Kidney tubule cell (primary cell): Measurements from ENCODE around the gene RTCB.
A peak's percentile ranks its signal among the peaks of the same experiment; 100 is the strongest.
"Not testable (repeated sequence)": the region's sequence is repeated elsewhere in the genome, so short reads cannot be mapped to it uniquely, and the experiment has no call there.

ENCODE experiments used
- DNase-seq: peaks from one replicate; pipeline ENCODE4 v3.0.0-alpha.2; 2018; ENCODE audit warnings: low spot score

Gene RTCB

DNA sequence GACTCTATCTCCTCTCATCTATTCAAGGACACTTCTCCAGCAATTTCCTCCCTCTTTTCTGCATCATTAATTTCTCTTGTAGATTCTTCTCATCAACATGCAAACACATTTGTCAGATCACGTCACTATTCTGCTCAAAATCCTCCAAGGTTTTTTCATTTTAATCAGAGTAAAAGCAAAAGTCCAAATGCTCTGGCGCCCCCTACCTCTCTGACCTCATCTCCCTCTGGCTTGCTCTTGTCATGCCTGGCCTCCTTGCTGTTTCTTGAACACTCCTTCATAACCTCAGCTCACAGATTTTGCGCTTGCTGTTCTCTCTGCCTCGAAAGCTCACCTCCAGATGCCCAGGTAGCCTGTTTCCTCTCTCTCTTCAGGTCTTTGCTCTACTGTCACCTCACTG lies 22.4 kb downstream of the RTCB start:
- DNase-seq = peak; percentile 32

DNA sequence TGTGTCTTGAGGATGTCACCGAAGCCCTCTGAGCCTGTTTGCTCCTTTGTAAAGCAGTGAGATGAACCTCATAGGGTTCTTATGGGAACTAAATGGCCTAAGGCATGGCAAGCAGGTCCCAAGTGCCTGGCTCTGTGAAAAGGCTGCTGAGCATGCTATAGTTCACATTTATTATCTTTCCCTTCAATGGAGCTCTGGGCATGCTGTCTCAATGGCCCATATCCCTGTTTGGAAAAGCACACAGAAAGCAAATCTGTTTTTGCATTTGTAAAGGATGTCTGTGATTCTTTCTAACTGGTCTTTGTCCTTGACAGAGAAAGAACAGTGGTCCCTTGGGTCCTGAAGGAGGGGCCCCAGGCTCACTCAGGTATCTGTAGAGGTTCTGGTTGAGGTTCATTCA lies 26.4 kb downstream of the RTCB start:
- DNase-seq = no peak

DNA sequence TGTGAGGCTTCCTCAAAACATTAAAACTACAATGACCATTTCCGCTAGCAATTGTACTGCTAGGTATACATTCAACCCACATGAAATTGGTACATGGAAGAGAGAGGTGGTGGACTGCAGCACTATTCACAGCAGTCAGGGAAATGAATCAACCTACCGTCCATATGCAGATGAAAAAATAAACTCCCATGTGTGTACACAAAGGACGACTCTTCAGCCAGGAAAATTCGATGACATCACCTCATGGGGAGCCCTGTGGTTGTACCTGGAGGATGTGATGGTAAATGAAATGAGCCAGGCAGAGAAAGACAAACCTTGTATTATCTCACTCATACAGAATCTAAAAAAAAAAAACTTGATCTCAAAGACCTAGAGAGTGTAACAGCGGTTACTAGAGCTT lies 31.1 kb downstream of the RTCB start:
- peak; percentile 68 for DNase-seq

DNA sequence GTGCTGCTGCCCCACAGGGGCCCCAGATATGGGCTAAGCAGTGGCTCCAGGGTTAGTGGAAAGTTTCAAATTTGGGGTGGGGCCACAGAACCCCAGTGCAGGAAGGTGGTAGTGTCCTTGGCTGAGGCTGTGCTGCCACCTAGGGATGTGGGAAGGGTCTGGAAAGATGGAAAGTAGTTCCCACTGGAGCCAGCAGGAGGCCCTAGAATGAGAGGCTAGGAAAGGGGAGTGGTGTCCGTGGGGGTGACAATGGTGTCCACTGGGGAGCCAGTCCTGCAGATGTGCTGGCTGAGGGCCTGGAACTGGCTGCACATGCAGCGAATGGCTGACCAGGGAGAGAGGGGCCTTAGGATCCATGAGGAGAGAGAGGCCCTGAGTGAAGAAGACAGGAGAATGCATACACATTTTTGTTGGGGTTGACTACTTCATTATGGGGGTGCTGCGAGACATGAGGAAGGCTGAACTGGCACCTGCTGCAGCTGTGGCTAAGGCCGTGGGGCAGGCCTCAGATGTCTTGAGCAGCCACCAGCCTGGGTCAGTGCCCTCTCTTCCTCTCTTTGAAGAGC lies 33.3 kb downstream of the RTCB start:
- DNase-seq = peak; percentile 57

DNA sequence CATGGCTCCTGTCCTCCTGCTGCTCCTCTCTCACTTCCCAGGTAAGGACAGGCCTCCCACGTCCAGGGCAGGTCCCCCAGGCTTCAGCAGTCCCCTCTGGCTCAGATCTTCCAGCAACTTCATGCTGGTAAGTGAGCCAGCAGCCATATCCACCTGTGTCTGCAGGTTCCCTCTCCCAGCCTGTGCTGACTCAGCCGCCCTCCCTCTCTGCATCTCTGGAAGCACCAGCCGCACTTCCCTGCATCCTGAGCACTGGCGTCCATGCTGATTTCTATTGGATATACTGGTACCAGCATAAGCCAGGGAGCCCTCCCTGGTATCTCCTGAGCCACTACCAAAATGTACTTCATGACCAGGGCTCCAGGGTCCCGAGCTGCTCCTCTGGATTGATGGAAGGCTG lies 35.4 kb downstream of the RTCB start:
- DNase-seq = no peak

DNA sequence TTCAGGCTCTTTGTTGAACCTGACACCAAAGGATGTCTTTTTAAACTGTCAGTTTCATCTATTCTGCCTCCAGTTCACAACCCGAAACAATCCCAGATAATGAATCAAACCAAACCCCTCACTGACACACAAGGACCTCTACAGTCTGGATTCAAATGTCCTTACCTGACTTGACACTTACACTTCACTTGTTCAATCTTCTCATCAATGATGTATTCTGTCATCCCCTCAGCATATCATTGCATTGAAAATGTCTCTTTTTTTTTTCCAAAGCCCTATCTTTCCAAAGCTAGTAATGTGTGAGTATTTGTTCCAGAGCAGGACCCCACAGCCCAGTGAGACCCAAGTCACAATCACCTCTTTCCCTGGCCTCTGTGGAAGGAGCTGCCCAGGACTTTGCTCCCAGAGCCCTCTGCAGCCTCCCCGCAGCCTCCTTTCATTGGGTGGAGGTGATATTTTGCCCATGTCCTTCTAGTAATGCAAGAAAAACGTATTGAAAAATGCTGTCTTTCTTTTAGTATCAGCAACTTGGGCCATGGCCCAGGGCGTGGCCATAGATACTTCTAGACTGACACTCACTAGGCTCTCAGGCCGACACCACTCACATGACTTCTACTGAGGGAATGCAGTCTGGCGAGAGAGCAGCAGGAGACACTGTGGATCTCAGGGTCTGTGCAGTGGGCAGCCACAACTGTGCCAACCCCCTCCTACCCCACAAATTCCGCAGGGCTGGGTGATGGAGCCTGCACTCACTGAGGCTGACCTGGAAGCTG lies 36.2 kb downstream of the RTCB start:
- DNase-seq = no peak

DNA sequence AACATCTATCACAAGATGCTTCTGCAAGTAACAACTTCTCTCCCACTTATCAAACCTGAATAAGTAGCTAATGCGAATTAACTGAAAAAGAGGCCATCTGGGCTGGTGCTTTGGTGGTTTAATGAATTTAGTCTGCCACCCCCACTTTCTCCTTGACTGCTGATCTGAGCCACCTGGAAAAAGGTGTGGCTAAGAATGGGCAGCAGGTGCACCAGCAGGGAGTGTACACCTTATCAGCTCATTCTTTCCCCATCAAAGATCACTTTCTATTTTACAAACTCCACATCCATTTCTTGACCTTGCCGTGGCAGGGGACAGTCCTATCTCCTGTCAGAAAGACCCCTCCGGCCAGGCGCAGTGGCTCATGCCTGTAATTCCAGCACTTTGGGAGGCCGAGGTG lies 47.8 kb downstream of the RTCB start:
- no peak for DNase-seq

DNA sequence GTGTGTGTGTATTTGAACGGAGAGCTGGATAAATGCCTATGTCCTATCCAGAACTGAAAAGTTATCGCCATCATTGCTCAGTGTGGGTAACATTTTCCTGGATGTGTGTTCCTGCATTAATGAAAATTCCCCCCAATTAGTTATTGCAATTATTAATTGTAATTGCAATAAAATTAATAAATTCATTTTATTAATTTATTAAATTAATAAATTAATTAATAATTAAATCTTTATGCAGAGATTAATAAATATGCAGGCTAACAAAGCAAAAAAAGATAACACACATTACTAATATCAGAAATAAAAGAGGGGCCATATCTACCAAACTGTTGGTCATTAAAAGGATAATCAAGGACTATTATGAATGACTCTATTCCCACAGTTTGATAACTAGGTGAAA lies 50.8 kb downstream of the RTCB start:
- DNase-seq = no peak

DNA sequence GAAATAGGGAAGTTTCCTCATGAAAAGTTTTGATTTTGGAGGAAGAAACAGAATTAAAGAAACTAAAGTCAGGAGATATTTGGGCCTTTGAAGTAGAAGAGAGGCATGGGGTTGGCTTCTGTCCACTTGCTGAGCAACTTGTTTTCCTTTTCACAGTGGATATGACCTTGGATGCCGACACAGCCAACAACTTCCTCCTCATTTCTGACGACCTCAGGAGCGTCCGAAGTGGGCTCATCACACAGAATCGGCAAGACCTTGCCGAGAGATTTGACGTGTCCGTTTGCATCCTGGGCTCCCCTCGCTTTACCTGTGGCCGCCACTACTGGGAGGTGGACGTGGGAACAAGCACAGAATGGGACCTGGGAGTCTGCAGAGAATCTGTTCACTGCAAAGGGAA lies 52.0 kb downstream of the RTCB start:
- DNase-seq = not testable (repeated sequence)

DNA sequence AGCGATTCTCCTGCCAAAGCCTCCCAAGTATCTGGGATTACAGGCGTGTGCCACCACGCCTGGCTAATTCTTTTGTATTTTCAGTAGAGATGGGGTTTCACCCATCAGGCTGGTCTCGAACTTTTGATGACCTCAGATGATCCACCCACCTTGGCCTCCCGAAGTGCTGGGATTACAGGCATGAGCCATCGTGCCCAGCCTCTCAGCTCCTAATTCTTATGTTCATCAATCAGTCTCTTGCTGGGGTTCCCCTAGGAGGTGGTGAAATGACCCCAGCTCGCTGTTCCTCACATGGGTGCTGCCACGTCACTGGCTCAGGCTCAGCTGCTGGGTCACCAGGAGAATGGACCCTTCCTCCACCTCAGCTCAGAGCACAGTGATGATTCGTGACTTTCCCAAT lies 54.5 kb downstream of the RTCB start, which contains the start of gene RFPL3:
Gene RFPL3, plus strand, starts transcription at position 301 of the 400 bp plus-strand sequence. CDS start 205 bp downstream, outside the sequence.
- not testable (repeated sequence) for DNase-seq

DNA sequence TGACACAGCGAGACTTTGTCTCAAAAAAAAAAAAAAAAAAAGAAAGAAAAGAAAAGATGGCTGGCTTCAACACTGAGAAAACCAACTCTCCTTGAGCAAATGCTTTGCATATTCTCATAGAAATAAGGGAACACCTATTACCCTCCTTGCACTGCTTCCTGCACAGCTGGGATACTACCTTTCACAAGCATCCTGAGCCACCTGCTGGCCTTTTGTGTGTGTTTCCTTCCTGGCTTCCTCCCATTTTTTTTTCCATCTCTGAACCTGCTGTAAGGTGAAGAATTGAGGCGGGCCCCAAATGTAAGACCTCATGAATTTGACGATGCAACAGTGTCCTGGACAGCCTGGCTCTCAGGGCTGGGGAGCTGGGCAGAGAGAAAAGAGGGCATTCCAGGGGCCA lies 56.3 kb downstream of the RTCB start:
- DNase-seq = peak; percentile 17

DNA sequence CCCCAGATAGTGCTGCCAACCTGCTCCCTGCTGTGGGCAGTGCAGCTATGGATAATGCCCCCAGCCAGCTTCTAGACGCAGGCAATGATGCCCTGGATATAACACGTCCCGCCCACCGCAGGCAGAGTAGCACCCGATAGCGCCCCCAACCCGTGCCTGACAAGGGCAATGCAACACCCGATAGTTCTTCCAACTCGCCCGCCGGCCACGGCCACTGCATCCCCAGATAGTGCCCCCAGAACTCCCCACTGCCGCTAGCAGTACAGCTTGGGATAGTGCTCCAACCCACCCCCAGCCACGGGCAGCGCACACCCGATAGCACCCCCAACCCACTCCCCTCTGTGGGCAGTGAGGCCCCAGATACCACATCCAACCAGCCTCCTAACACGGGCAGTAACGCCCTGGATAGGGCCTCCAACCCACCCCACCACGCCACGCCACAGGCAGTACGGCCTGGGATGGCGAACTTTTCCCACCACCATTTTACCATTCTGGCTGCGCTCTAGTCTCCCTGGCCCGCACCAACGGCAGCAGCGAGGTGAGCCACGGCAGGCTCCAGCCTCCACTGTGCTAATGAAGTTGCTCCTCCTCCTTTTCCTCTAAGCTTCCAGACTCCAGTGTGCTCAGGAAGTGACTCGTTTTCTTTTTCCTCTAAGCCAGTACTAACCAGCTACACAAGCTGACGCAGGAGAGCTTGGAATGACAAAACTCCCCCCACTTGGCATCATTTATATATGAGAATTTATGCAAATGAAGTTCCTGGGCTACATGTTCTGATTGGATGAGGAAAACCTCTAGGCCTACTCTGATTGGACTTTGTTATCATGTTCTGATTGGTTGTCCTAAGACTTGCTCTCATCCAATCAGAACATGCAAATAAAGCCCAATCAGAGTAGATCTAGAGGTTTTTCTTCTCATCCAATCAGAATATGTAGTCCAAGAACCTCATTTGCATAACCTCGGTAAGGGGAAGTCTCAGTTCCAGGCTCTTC lies 57.4 kb downstream of the RTCB start:
- peak; percentile 81 for DNase-seq

DNA sequence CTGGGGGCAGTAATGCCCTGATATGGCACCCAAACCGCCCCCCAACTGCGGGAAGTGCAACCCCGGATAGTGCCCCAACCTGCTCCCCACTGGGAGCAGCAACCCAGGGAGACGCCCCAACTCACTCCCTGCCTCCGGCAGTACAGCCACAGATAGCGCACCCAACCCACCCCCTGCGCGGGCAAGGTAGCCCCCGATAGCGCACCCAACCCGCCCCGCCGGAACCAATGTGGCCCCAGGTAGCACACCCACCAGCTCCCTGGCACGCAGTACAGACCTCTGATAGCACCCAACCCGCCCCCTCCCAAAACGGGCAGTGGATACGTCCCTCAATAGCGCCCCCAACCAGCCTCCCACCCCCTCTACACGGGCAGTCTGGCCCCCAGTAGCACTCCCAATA lies 58.2 kb downstream of the RTCB start:
- no peak for DNase-seq

DNA sequence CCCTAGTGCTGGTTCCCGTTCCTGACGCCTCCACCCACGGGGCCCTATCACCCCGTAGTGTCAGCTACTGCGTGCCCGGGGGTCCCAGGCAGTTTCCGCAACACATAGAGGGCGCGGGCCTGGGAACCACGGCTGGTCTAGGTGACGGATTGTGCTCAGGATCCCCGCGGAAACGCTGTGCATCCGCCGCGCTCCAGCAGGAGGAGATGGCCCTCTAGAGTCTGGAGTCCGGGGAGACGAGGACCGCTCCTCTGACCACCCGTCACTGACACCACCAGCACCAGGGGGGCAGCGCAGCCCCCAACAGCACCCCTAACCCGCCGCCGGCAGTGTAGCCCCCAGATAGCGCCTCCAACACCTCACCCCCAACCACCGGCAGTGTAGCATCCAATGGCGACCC lies 58.8 kb downstream of the RTCB start:
- no peak for DNase-seq

DNA sequence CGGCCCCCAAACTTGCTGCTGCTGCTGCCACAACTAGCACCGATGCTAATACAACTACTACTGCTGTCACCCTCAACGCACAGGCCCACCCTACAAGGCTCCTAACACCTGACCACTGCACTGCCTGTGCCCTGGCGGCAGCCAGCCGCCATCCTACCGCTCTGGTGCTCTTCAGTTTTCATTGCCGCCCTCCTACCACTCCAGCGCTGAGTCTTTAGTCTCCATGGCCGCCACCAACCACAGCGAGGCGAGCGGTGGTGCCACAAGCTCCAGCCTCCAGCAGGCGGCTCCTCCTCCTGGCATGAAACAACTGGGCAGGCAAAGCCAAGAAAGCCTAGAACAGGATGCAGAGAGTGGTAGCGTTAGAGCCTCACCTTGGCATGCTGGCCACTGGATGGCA lies 59.4 kb downstream of the RTCB start:
- no peak for DNase-seq

DNA sequence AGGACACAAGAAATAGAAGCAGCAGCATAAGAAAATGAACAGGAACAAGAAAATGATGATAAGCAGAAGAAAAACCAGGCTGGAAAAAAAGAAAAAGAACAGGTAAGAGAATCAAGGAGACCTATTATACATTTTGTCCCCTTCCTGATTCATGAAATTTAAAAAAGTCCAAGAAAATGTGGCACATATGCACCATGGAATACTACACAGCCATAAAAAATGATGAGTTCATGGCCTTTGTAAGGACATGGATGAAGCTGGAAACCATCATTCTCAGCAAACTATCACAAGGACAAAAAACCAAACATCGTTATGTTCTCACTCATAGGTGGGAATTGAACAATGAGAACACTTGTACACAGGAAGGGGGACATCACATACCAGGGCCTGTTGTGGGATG lies 60.2 kb downstream of the RTCB start:
- DNase-seq = not testable (repeated sequence)

DNA sequence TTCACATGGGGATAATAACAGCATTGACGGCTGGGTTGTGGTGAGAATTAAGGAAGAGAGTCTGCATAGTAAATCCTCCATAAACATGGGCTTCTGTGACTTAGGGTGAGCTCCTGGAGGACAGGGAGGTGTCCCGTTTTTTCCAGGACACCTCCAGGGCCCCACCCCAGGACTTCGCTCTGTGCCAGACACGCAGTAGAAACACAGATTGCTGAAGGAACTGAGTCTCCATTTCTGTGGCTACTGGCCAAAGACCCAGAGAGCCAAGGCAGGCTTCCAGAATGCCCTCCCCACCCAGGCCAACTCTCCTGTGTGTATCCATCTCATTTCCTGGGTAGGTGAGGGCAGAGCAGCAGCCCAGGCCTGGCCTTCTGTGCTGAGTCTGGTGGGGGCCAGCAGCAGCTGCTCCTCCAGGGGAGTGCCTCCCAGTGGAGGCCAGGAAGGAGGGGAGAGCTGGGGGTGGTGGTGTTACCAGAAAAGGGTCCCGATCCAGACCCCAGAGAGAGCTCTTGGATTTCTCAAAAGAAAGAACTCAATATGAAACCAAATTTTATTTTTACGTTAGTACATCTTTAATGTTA lies 63.9 kb downstream of the RTCB start:
- no peak for DNase-seq

DNA sequence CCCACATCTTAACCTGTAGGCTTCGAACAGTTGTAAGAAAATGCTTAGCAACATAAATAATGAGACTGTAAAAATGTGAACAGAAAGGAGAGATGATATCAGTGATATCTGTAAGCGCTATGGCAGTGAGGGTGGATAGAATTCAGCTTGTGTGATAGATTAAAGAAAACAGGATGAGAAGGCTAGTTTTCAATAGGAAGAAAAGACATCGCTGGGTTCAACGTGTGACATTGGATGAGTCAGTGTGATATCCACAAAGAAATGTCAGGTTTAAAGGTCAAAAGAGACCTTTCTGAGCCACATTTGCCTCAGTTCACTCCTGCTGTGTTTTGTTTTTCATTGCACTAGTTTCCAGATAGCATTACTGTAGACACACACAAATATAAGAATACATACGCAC lies 68.1 kb downstream of the RTCB start:
- DNase-seq = no peak

DNA sequence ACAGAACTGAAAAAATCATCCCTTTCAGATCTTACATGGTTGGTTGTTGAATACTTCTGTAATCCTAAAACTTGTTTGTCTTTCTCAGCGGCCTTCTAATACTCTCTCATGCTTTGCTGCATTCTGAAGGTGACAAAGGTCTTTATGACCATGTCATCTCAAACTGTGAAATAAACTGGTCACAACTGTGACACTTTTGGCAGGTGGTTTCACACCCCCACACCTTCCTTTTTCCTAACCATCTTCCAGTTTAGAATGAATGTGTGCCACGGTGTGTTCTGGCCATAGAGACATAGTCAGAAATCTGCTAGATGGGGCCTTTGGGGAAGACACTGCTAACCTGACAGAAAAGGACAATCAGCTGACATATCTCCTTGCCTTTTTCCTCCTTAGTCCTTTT lies 69.1 kb downstream of the RTCB start:
- DNase-seq = no peak

DNA sequence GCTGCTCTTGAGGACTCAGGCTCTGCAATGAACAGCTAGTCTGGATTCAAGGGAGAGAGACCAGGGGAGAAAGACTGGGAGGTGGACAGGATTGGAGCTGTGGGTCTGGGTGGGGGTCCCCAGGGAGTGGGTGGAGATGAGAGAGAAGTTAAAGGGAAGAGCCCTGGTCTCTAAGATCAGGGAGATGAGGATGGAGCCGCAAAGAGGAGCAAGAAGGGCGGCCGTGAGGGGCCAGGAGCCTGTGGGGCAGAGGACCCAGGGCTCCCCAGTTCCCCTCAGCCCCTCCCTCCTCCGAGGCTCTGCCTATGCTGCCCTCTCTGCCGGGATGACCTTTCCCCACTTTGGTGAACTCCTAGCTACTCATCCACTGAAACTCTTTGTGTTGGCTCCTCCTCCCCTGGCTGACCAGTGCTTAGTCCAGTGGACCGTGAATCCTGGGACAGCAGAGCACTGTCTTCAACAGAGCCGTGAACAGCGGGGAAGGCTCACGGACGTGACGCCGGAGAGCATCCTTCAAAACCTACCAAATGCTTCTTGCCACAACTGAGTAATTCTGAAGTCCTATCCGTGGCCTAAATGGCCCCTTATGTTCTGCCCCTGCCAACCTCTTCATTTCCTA lies 70.8 kb downstream of the RTCB start:
- DNase-seq = peak; percentile 80

DNA sequence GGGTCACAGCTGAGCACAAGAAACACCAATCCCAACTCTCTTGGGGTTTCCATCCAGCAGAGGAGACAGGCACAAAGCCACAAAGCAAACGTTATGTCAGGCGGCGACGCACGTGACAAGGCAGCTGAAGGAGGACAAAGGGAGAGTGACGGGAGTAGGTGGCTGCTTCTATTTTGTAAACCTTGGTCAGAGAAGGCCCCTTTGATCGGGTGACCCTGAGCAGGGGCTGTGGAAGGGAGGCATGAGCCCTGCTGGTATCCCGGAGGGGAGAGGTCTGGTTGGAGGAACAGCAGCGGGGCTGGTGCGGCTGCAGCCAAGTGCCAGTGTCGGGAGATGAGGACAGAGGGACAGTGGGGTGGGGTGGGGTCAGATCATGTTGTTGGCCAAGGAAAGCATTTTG lies 71.6 kb downstream of the RTCB start:
- no peak for DNase-seq
